Left lung (tissue), 10 donors: Measurements from ENCODE around the gene TRAP1. TPM values are rescaled to one million over a fixed set of nuclear protein-coding genes. Genes with fewer than 3 reads are reported as not detected.

Source experiments
- ATAC-seq: fragments of 200-7000 bp; cut with Tn5 transposase; one replicate; pipeline ENCODE4 v1.9.1; 2020; ENCODE audit warnings: moderate library complexity
- DNase-seq, 4 donors: peaks; one replicate each; pipeline ENCODE4 v3.0.0-alpha.2; 2013 to 2020
- H3K27ac ChIP-seq, 2 donors: fragments of 200-600 bp; sonication (generic) in 1 of 2; one replicate each; pipeline versions ENCODE4 v1.5.0 to v1.8.0; 2020 to 2021
- H3K27me3 ChIP-seq, 2 donors: fragments of 200-600 bp; sonication (generic) in 1 of 2; one replicate each; pipeline versions ENCODE4 v1.5.0 to v1.8.0; 2020 to 2021
- H3K36me3 ChIP-seq, 2 donors: fragments of 200-600 bp; sonication (generic) in 1 of 2; one replicate each; pipeline versions ENCODE4 v1.5.0 to v1.8.0; 2020 to 2021
- H3K4me1 ChIP-seq, 2 donors: fragments of 200-600 bp; one replicate each; pipeline ENCODE4 v1.8.0; 2021
- H3K4me3 ChIP-seq, 2 donors: fragments of 200-600 bp; sonication (generic) in 1 of 2; one replicate each; pipeline versions ENCODE4 v1.5.0 to v1.8.0; 2020 to 2021; ENCODE audit warnings: mild to moderate bottlenecking in 1 of 2
- H3K9me3 ChIP-seq, 2 donors: fragments of 200-600 bp; sonication (generic) in 1 of 2; one replicate each; pipeline versions ENCODE4 v1.5.0 to v1.8.0; 2020 to 2021
- intact Hi-C, 2 donors: fragments of 100-400 bp; cut with DNase I; formaldehyde crosslinking; loops; one replicate each; pipeline versions ENCODE4 v1.11.2 to v1.14.2; 2022
- polyA plus RNA-seq, 6 donors: library from polyadenylated mRNA; unstranded; fragments of 120-200 nt; gene quantifications; one replicate each; pipeline ENCODE4 v1.2.1, GENCODE V29; 2013; ENCODE audit not compliant: insufficient read length in 6 of 6
- total RNA-seq, 2 donors: library from RNA; stranded (reverse); fragmentation: NEBNext Ultra II Directional; extraction: Animal tissue kit (Norgen Biotek cat#: 25700); gene quantifications; one replicate each; pipeline ENCODE4 v1.2.1, GENCODE V29; 2021
- TF ChIP-seq, protein P1 (sequence below), 2 donors: fragments of 200-600 bp; sonication (generic) in 1 of 2; IDR thresholded peaks; one replicate each; pipeline versions ENCODE4 v1.5.0 to v1.8.0; 2021; ENCODE audit warnings: antibody characterized with exemption in 2 of 2
- donor health status: DM: no; HTN: yes; CAD: no.
- donor health status: DM: no; HTN: no; CAD: no.

The TRAP1 gene
- total and polyA plus RNA-seq, 8 donors = 49.1 to 100 (median 82.7) TPM

DNA sequence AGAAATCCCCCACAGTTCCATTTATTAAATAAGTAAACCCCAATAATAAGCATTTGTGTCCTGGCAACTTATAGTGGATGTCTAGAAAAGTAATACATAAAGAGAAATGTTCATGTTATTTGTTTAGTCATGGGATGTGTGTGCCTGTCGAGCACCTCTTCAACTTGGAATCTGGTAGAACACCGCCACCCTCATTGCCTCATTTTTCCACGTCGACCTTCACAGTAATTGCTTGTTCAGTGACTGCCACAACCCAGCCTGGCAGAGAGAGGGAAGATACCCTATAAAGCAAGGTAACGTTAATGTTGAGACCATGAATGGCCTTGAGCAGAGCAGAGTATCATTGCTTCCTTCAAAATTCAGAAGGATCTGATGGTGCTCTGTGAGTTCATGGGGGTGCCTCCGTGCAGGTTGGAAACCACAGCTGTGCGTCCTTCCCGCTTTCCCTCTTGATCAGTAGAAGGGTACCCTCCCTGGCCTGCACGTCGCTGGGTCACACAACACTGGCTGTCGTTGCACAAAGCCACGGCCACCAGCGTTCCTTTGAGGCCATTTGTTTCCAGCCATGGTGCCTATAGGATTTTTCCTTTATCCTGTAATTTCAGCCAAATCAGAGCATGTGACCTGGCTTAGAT, 66.6 kb downstream of the TRAP1 start:
- Histone ChIP-seq H3K9me3 (no peaks in the 10 kb centered on the region), H3K36me3 (peaks cover 0 to 38% of the 10 kb centered on the region in 2 donors), H3K27me3 (no peaks in the 10 kb centered on the region), H3K4me3 (no peak overlapping the region), H3K4me1 (no peaks in the 10 kb centered on the region), H3K27ac (no peak overlapping the region)
- TF ChIP-seq, protein P1, sequence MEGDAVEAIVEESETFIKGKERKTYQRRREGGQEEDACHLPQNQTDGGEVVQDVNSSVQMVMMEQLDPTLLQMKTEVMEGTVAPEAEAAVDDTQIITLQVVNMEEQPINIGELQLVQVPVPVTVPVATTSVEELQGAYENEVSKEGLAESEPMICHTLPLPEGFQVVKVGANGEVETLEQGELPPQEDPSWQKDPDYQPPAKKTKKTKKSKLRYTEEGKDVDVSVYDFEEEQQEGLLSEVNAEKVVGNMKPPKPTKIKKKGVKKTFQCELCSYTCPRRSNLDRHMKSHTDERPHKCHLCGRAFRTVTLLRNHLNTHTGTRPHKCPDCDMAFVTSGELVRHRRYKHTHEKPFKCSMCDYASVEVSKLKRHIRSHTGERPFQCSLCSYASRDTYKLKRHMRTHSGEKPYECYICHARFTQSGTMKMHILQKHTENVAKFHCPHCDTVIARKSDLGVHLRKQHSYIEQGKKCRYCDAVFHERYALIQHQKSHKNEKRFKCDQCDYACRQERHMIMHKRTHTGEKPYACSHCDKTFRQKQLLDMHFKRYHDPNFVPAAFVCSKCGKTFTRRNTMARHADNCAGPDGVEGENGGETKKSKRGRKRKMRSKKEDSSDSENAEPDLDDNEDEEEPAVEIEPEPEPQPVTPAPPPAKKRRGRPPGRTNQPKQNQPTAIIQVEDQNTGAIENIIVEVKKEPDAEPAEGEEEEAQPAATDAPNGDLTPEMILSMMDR (IDR thresholded peaks at IDR 0.05) = no peak
- ATAC-seq (peak; percentile 73), DNase-seq (peak in 3 of 4 donors; percentile 38 to 43 (median 39))
- intact Hi-C loops = no loop called here

DNA sequence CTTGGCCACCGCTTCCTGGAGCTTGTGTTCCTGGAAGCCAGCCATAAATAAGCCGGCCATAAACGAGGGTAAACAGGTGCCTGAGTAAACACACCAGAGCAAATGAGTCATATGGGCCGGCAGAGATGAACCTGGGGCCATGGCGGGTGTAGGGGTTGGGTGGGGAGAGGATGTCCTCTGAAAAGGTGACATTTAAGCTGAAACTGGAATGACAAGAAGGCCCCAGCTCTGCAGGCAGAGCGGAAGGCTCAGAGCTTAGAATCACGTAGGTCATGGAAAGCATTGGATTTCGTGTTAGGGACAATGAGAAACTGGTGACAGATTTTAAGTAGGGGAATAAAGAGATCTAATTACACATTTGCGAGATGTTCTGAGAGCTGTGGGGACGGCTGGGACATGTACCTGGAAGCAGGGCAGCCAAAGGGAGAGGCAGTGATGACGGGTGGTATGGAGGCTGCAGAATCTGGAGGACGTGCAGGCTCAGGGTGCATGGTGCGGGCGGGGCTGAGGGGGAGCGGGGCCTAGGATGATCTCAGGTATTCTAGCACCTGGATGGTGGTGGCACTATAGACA, 70.9 kb downstream of the TRAP1 start:
- ATAC-seq (peak; percentile 22), DNase-seq (no peak)
- Histone ChIP-seq H3K4me3 (no peak overlapping the region), H3K4me1 (no peaks in the 10 kb centered on the region), H3K27ac (no peak overlapping the region), H3K27me3 (no peaks in the 10 kb centered on the region), H3K9me3 (no peaks in the 10 kb centered on the region), H3K36me3 (peaks cover 0 to 41% of the 10 kb centered on the region in 2 donors)
- TF ChIP-seq, protein P1 (IDR thresholded peaks at IDR 0.05) = no peak
- intact Hi-C loops = no loop called here

DNA sequence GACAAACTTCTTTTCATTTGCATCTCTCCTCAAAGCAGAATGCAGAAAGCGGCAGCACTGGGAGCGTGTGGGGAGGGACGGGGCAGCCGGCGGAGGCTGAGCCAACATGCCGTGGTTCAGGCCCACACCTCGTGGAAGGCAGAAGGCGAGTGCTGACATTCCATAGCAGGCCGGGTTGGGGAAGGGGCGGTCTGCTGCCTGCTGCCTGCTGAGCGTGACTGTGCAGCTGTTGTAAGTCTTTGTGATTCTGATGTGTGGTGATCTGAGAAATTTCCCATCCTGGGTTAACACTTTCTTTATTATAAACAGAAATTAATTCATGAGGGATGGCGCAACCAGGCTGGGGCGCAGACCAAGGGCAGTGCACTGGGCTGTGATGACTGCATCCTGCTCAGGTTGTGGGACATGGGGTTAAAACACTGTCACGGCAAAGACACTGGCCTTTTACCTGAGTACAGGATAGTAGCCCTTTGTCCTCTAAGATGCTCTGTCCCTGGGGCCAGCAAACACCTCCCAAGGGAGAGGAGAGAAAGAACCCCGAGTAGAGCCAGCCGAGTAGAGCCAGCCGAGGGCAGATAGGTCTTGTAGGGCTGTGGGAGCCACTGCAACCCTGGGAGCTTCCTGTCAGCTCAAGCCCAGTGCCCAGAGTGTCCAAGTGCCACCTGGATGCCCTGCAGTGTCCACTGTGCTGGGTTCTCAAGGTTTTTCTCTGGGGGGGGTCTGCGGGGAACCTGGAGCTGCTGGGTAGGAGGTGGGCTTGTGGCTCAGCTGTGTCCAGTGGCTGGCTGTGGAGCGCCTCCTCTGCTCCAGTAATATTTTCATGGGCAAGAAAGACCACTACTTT, 71.6 kb downstream of the TRAP1 start:
- TF ChIP-seq, protein P1 (IDR thresholded peaks at IDR 0.05) = no peak
- H3K36me3 ChIP-seq = peaks cover 0 to 45% of the 10 kb centered on the region in 2 donors
- ATAC-seq (peak; percentile 9), DNase-seq (peak in 2 of 4 donors; percentile 53 to 69)
- H3K4me1 ChIP-seq = no peaks in the 10 kb centered on the region
- intact Hi-C loops = no loop called here
- H3K4me3 ChIP-seq = no peak overlapping the region
- H3K9me3 ChIP-seq = no peaks in the 10 kb centered on the region
- H3K27me3 ChIP-seq = no peaks in the 10 kb centered on the region
- H3K27ac ChIP-seq = no peak overlapping the region

DNA sequence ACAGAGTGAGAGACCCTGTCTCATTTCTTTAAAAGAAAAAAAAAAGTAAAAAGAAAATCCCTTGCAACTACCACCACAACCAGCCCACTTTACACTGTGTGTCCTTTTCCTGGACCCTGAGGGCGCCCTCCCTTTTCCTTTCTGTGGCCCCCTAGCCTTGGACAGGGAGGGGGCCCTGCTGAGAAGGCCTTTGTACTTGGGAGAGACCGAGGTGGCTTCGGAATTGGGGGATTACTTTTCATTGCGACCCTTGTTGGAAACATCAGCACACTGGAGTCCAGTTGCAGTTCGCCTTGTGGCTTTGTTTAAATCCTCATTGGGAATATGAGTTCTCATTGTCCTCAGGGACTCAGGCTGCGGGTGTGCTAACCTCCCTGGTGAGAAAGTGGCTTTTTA, 72.2 kb downstream of the TRAP1 start:
- Histone ChIP-seq H3K4me3 (no peak overlapping the region), H3K4me1 (no peaks in the 10 kb centered on the region)
- intact Hi-C loops = no loop called here

More for the DNA sequence above, 72.2 kb downstream of the TRAP1 start:
- ATAC-seq = no peak
- Histone ChIP-seq H3K27ac (no peak overlapping the region), H3K36me3 (peaks cover 0 to 47% of the 10 kb centered on the region in 2 donors), H3K27me3 (no peaks in the 10 kb centered on the region), H3K9me3 (no peaks in the 10 kb centered on the region)
- no peak for DNase-seq
- TF ChIP-seq, protein P1 (IDR thresholded peaks at IDR 0.05) = no peak
